HEK293 (cell line): Measurements from ENCODE around the gene ABL2.

Experiments
- CTCF ChIP-seq: fragments of 450-650 bp; formaldehyde crosslinking; IDR thresholded peaks from 2 replicates; pipeline ENCODE4 v1.5.1; 2016; ENCODE audit warnings: missing biosample characterization, missing genetic modification characterization
- ZBTB10 ChIP-seq: fragments of 450-650 bp; formaldehyde crosslinking; IDR thresholded peaks from 2 replicates; pipeline ENCODE4 v1.5.1; 2016; ENCODE audit warnings: missing biosample characterization, missing genetic modification characterization
- ZIC2 ChIP-seq: fragments of 450-650 bp; formaldehyde crosslinking; IDR thresholded peaks from 2 replicates; pipeline ENCODE4 v1.5.1; 2016; ENCODE audit warnings: missing biosample characterization, missing genetic modification characterization
- ZNF16 ChIP-seq: fragments of 450-650 bp; formaldehyde crosslinking; IDR thresholded peaks from 2 replicates; pipeline ENCODE4 v1.5.1; 2016; ENCODE audit warnings: low read depth, missing biosample characterization, missing genetic modification characterization
- ZNF214 ChIP-seq: fragments of 450-650 bp; formaldehyde crosslinking; IDR thresholded peaks from 2 replicates; pipeline ENCODE4 v1.5.1; 2017; ENCODE audit warnings: missing biosample characterization, mild to moderate bottlenecking, missing genetic modification characterization, borderline replicate concordance
- ZNF24 ChIP-seq: fragments of 450-650 bp; formaldehyde crosslinking; IDR thresholded peaks from 2 replicates; pipeline ENCODE4 v1.5.1; 2016; ENCODE audit warnings: missing biosample characterization, missing genetic modification characterization
- ZNF274 ChIP-seq, 2 experiments: fragments of 200-500 bp in 1 of 2; fragments of 450-650 bp in 1 of 2; sonication (Bioruptor generic) in 1 of 2; formaldehyde crosslinking in 1 of 2; IDR thresholded peaks; 2 replicates each; pipeline versions ENCODE4 v1.5.1 to v1.6.1; 2014 to 2016; ENCODE audit warnings: borderline replicate concordance in 1 of 2, inconsistent platforms in 1 of 2, low read length in 1 of 2, missing biosample characterization in 1 of 2, missing genetic modification characterization in 1 of 2
- ZNF610 ChIP-seq: fragments of 450-650 bp; formaldehyde crosslinking; IDR thresholded peaks from 2 replicates; pipeline ENCODE4 v1.5.1; 2016; ENCODE audit warnings: missing biosample characterization, missing genetic modification characterization, borderline replicate concordance
- ZNF670 ChIP-seq: fragments of 450-650 bp; formaldehyde crosslinking; IDR thresholded peaks from 2 replicates; pipeline ENCODE4 v1.5.1; 2016; ENCODE audit warnings: missing biosample characterization, missing genetic modification characterization, low read depth
- ZNF785 ChIP-seq: fragments of 450-650 bp; formaldehyde crosslinking; IDR thresholded peaks from 2 replicates; pipeline ENCODE4 v1.5.1; 2016; ENCODE audit warnings: missing biosample characterization, missing genetic modification characterization

GRCh38 chr1:179052776-179053175 lies 176.7 kb downstream of the ABL2 start:
- TF ChIP-seq CTCF (tag by site-specific recombination): no peak
- no peak for TF ChIP-seq ZIC2 (tag by site-specific recombination)
- TF ChIP-seq ZNF24 (tag by site-specific recombination): no peak
- TF ChIP-seq ZNF274 (IDR thresholded peaks at IDR 0.05; ENCODE audit: low read length): no peak
- no peak for TF ChIP-seq ZNF274 (tag by site-specific recombination; IDR thresholded peaks at IDR 0.05; ENCODE audit: borderline replicate concordance)
- TF ChIP-seq ZNF214: no peak
- TF ChIP-seq ZNF16 (tag by site-specific recombination): no peak
- no peak for TF ChIP-seq ZBTB10 (tag by site-specific recombination)
- no peak for TF ChIP-seq ZNF610 (tag by site-specific recombination)
- TF ChIP-seq ZNF670 (tag by site-specific recombination): no peak
- no peak for TF ChIP-seq ZNF785 (tag by site-specific recombination)
